Endothelial cell of umbilical vein (primary cell): ENCODE results near the gene RANBP17. TPM values are rescaled to one million over a fixed set of nuclear protein-coding genes. Genes with fewer than 3 reads are reported as not detected.
A peak's percentile ranks its signal among the peaks of the same experiment; 100 is the strongest.

ENCODE experiments used
- BruUV-seq: library from RNA; stranded (reverse); fragments of 400-500 nt; replicated peaks from 2 replicates; lab custom pipeline; 2021; lab: Mats Ljungman, UMichigan
- CTCF ChIA-PET: fragments of 300-600, 350-600 bp; sonication (Branson Sonifier 250); formaldehyde crosslinking; loops from one replicate; lab custom pipeline; 2021; ENCODE audit warnings: antibody characterized with exemption, inconsistent platforms; lab: Charles Lee
- POLR2A ChIA-PET: fragments of 300-600, 350-600 bp; sonication (Branson Sonifier 250); formaldehyde crosslinking; loops from one replicate; lab custom pipeline; 2021; ENCODE audit warnings: antibody characterized with exemption, inconsistent platforms; lab: Charles Lee
- DNase-seq: peaks from one replicate; pipeline ENCODE4 v3.0.0-alpha.2; 2011; ENCODE audit warnings: low read depth, low spot score
- FAIRE-seq: peaks from 2 replicates; lab custom pipeline; 2011; peaks lifted over from hg19 to GRCh38; lab: Jason Lieb, UNC
- H2AFZ ChIP-seq: 2 replicates; pipeline ENCODE4 v1.6.0; 2012; ENCODE audit warnings: low read depth, low read length, control low read depth, inconsistent platforms
- H3K27ac ChIP-seq: 2 replicates; pipeline ENCODE4 v1.5.1; 2011; ENCODE audit warnings: low read depth, mild to moderate bottlenecking, control low read depth, low read length, moderate library complexity; ENCODE audit not compliant: insufficient read depth
- H3K27me3 ChIP-seq, 2 experiments: 2 replicates each; pipeline versions ENCODE4 v1.6.0 to v1.6.1; 2011; ENCODE audit warnings: low read length in 2 of 2, mixed read lengths in 1 of 2; ENCODE audit not compliant: control insufficient read depth in 2 of 2, insufficient read depth in 2 of 2
- H3K36me3 ChIP-seq, 2 experiments: 2 replicates in 1 of 2; 3 replicates in 1 of 2; pipeline ENCODE4 v1.5.1; 2011; ENCODE audit warnings: low read length in 2 of 2, mild to moderate bottlenecking in 1 of 2, moderate library complexity in 1 of 2; ENCODE audit not compliant: control insufficient read depth in 2 of 2, insufficient read depth in 2 of 2; ENCODE audit errors: extremely low read depth in 1 of 2
- H3K4me1 ChIP-seq: 3 replicates; pipeline ENCODE4 v1.5.1; 2011; ENCODE audit warnings: mild to moderate bottlenecking, low read length; ENCODE audit not compliant: control insufficient read depth, insufficient read depth; ENCODE audit errors: extremely low read depth
- H3K4me2 ChIP-seq: 2 replicates; pipeline ENCODE4 v1.6.1; 2011; ENCODE audit warnings: low read length, control low read depth, mixed read lengths; ENCODE audit not compliant: insufficient read depth
- H3K4me3 ChIP-seq, 3 experiments: fragments of 200-600 bp in 1 of 3; sonication (generic), shearing (Covaris generic) in 1 of 3; replicated peaks in 1 of 3; 2 replicates each; pipeline ENCODE4 v1.5.1; 2011 to 2016; ENCODE audit warnings: control low read depth in 3 of 3, low read length in 3 of 3, mild to moderate bottlenecking in 2 of 3, inconsistent platforms in 1 of 3, low read depth in 1 of 3, moderate library complexity in 1 of 3; ENCODE audit not compliant: insufficient read depth in 1 of 3
- H3K79me2 ChIP-seq: 2 replicates; pipeline ENCODE4 v1.6.0; 2012; ENCODE audit warnings: low read length, inconsistent platforms; ENCODE audit not compliant: control insufficient read depth, insufficient read depth
- H3K9ac ChIP-seq: replicated peaks from 2 replicates; pipeline ENCODE3; 2011; ENCODE audit warnings: low read length, control low read depth; ENCODE audit not compliant: insufficient read depth; ENCODE audit errors: extremely low read depth
- H3K9me1 ChIP-seq: replicated peaks from 3 replicates; pipeline ENCODE4 v1.6.0; 2011; ENCODE audit warnings: mild to moderate bottlenecking, low read length; ENCODE audit not compliant: control insufficient read depth, insufficient read depth; ENCODE audit errors: extremely low read depth
- H3K9me3 ChIP-seq: replicated peaks from 2 replicates; pipeline ENCODE4 v1.5.1; 2012; ENCODE audit warnings: low read length, inconsistent platforms; ENCODE audit not compliant: control insufficient read depth, insufficient read depth
- H4K20me1 ChIP-seq: replicated peaks from 2 replicates; pipeline ENCODE3; 2011; ENCODE audit warnings: mild to moderate bottlenecking, low read length; ENCODE audit not compliant: control insufficient read depth, insufficient read depth; ENCODE audit errors: extremely low read depth
- CTCF ChIP-seq, 2 donors: IDR thresholded peaks; 1 replicate in 1 of 2; 2 replicates in 1 of 2; pipeline ENCODE4 v1.5.1; 2011; ENCODE audit warnings: low read length in 2 of 2, mild to moderate bottlenecking in 2 of 2, moderate library complexity in 2 of 2, control low read depth in 1 of 2, inconsistent platforms in 1 of 2, low read depth in 1 of 2; ENCODE audit not compliant: insufficient read depth in 1 of 2; ENCODE audit errors: extremely low read depth in 1 of 2
- EZH2 ChIP-seq: IDR thresholded peaks from 2 replicates; pipeline ENCODE4 v1.6.1; 2012; ENCODE audit warnings: borderline replicate concordance, low read depth, mild to moderate bottlenecking, moderate library complexity, low read length, inconsistent platforms; ENCODE audit not compliant: severe bottlenecking
- FOS ChIP-seq: IDR thresholded peaks from 2 replicates; pipeline ENCODE4 v1.6.1; 2011; ENCODE audit warnings: mild to moderate bottlenecking, low read length, moderate library complexity, borderline replicate concordance; ENCODE audit not compliant: insufficient read depth
- GATA2 ChIP-seq: IDR thresholded peaks from 2 replicates; pipeline ENCODE4 v1.7.0; 2011; ENCODE audit warnings: low read depth, mild to moderate bottlenecking, moderate library complexity, mixed read lengths, low read length; ENCODE audit not compliant: insufficient read length, insufficient read depth
- JUN ChIP-seq: IDR thresholded peaks from 2 replicates; pipeline ENCODE4 v1.6.1; 2011; ENCODE audit warnings: borderline replicate concordance, low read depth; ENCODE audit not compliant: insufficient read length, insufficient read depth
- MAX ChIP-seq: IDR thresholded peaks from 2 replicates; pipeline ENCODE4 v1.6.1; 2011; ENCODE audit not compliant: insufficient read depth, insufficient read length
- MYC ChIP-seq: IDR thresholded peaks from one replicate; pipeline ENCODE4 v1.6.1; 2011; ENCODE audit warnings: mild to moderate bottlenecking, low read depth, low read length
- POLR2A ChIP-seq: IDR thresholded peaks from 2 replicates; pipeline ENCODE4 v1.6.1; 2012; ENCODE audit warnings: low read depth, mild to moderate bottlenecking, control low read depth, low read length
- POLR2AphosphoS5 ChIP-seq: IDR thresholded peaks from 2 replicates; pipeline ENCODE4 v1.6.1; 2012; ENCODE audit warnings: low read depth, mild to moderate bottlenecking, control low read depth, low read length, moderate library complexity; ENCODE audit not compliant: insufficient read depth
- dilution Hi-C: fragments of 300-500 bp; cut with MboI; formaldehyde crosslinking; loops from one replicate; pipeline ENCODE4 v1.15.0; 2019; ENCODE audit warnings: low sequenced_read_pairs; ENCODE audit not compliant: extremely low pct_ligation_motif_present
- intact Hi-C: fragments of 100-400 bp; cut with micrococcal nuclease; formaldehyde crosslinking; loops from one replicate; pipeline ENCODE4 v1.10.0; 2022
- polyA plus RNA-seq, 4 experiments: library from polyadenylated mRNA; depleted of rRNA in 3 of 4; stranded (reverse) in 3 of 4; unstranded in 1 of 4; fragments of >200 nt; gene quantifications; 2 replicates each; pipeline versions ENCODE4 v1.2.1 to v1.2.3, GENCODE V29; 2011 to 2012; ENCODE audit warnings: missing spikeins in 1 of 4
- total RNA-seq: library from RNA; stranded (reverse); gene quantifications from 2 replicates; pipeline ENCODE4 v1.2.3, GENCODE V29; 2021

RANBP17 gene
- total and polyA plus RNA-seq, 2 donors (not counting 3 experiments of a cell fraction or from before 2014, with no cell fraction given): 5.6 to 13.6 TPM

GRCh38 chr5:170860818-170861666 lies 776 bp upstream of the RANBP17 start:
- intact Hi-C loops (loop anchor here (10.0 kb wide), 1 partner anchor 454 kb away; no protein-coding TSS in a partner anchor), dilution Hi-C loops (no loop called here)
- Histone ChIP-seq H3K27ac (no peak overlapping the region), H3K4me2 (no peak overlapping the region), H3K4me1 (peaks cover 5% of the 10 kb centered on the region), H3K27me3 (no peaks in the 10 kb centered on the region), H3K79me2 (peaks cover 25% of the 10 kb centered on the region), H3K36me3 (no peaks in the 10 kb centered on the region), H2AFZ (no peak overlapping the region), H3K9me3 (peaks cover 6% of the 10 kb centered on the region), H3K9me1 (no peaks in the 10 kb centered on the region), H3K9ac (no peak overlapping the region), H3K4me3 (peak overlapping the region in 1 of 3 experiments; percentile 90), H4K20me1 (no peaks in the 10 kb centered on the region)
- BruUV-seq: no TSS peak
- ChIA-PET CTCF (no interaction called here), POLR2A (no interaction called here)
- DNase-seq (peak; percentile 21), FAIRE-seq (no peak)
- TF ChIP-seq CTCF (IDR thresholded peaks at IDR 0.05; ENCODE audit: extremely low read depth in 1 of 2, insufficient read depth in 1 of 2, low read depth in 1 of 2, low read length in 2 of 2) (no peak), JUN (no peak), MAX (no peak), POLR2A (no peak), FOS (no peak), POLR2AphosphoS5 (no peak), GATA2 (no peak), MYC (no peak), EZH2 (no peak)
